ENCODE measurements around the gene KCNF1.

- TF ChIP-seq CTCF (IDR thresholded peaks at IDR 0.05; ENCODE audit: borderline replicate concordance, extremely low read depth, low read length, poor library complexity, severe bottlenecking) = no peak
- TF ChIP-seq EZH2 (IDR thresholded peaks at IDR 0.05; ENCODE audit: borderline replicate concordance, low read depth, low read length, severe bottlenecking) = no peak
Observed at GRCh38 chr2:10919410-10919770, 7.7 kb downstream of the KCNF1 start.

Measured in DND-41 (cell line).